ENCODE data around the gene POC1A. TPM values are rescaled to one million over a fixed set of nuclear protein-coding genes. Genes with fewer than 3 reads are reported as not detected.
A peak's percentile ranks its signal among the peaks of the same experiment; 100 is the strongest.

Gene POC1A
- total and polyA plus RNA-seq, 9 of the 15 experiments (the other 6 are each of a cell fraction or from before 2014, with no cell fraction given): 7.2 to 17.5 (median 12.1) TPM

- no peak overlapping the region; the same call in 2 of the 3 replicates for H3K27ac ChIP-seq (ENCODE audit: extremely low read depth, low read depth, low read length)
- H3K9me1 ChIP-seq (ENCODE audit: control insufficient read depth, insufficient read depth, low read length): no peaks in the 10 kb centered on the region
- peak overlapping the region; percentile 73 for H3K4me2 ChIP-seq (ENCODE audit: insufficient read depth, low read length)
- 62% methylated on average over 6 of the region's 14 CpGs for WGBS (ENCODE audit: insufficient coverage, low coverage, missing lambda C conversion rate)
- H4K20me1 ChIP-seq (replicated peaks; ENCODE audit: control insufficient read depth, insufficient read depth, low read length): 0 out of 2 replicates have a peak, but pooled peaks cover 6% of the 10 kb centered on the region
- BruUV-seq (replicated peaks): no TSS peak
- H3K4me3 ChIP-seq: no peak overlapping the region
- peaks cover 10 to 46% of the 10 kb centered on the region in 2 experiments; a peak in 4 of 5 replicates for H3K4me1 ChIP-seq (replicated peaks in 1 of 2; ENCODE audit: control insufficient read depth in 2 of 2, insufficient read depth in 2 of 2, low read length in 2 of 2)
- H3K9me3 ChIP-seq (replicated peaks; ENCODE audit: control insufficient read depth, insufficient read depth, low read depth, low read length): no peaks in the 10 kb centered on the region
- DNase-seq (ENCODE audit: extremely low read depth in 1 of 4, low spot score in 3 of 4): no peak
- no peak for ATAC-seq
- POLR2A ChIA-PET: interaction anchor here (0.6 to 1.0 kb wide), 3 partner anchors 11 to 104 kb away, joined by 3 to 4 read pairs (median 3); no protein-coding TSS in a partner anchor
- H2AFZ ChIP-seq (ENCODE audit: low read depth, low read length): peak overlapping the region; percentile 89
- peaks cover 16% of the 10 kb centered on the region; the same call in 2 of the 3 replicates for H3K36me3 ChIP-seq (ENCODE audit: control insufficient read depth, insufficient read depth, low read length)
- CTCF ChIA-PET (ENCODE audit: low intra/inter-chr PET ratio): interaction anchor here (1.4 kb wide), 1 partner anchor 66 kb away, joined by 3 read pairs; no protein-coding TSS in a partner anchor
- H3K79me2 ChIP-seq (ENCODE audit: control insufficient read depth, insufficient read depth, low read length): peaks cover 32% of the 10 kb centered on the region
- no peak for FAIRE-seq
- TF ChIP-seq THAP12 (CRISPR knock-in tag; IDR thresholded peaks at IDR 0.05) (no peak), ZNF232 (CRISPR knock-in tag; IDR thresholded peaks at IDR 0.05) (no peak), LARP7 (IDR thresholded peaks at IDR 0.05) (no peak), ZKSCAN3 (CRISPR knock-in tag; IDR thresholded peaks at IDR 0.05) (no peak), MITF (IDR thresholded peaks at IDR 0.05) (no peak), NFIX (CRISPR knock-in tag; IDR thresholded peaks at IDR 0.05; ENCODE audit: low read depth) (no peak), GATA2 (CRISPR knock-in tag; IDR thresholded peaks at IDR 0.05) (no peak), ZNF707 (CRISPR knock-in tag; conservative IDR thresholded peaks at IDR 0.05) (no peak), NCOA1 (IDR thresholded peaks at IDR 0.05; ENCODE audit: low read depth) (no peak), ZNF436 (CRISPR knock-in tag; IDR thresholded peaks at IDR 0.05) (no peak)
- TF ChIP-seq, protein P1, sequence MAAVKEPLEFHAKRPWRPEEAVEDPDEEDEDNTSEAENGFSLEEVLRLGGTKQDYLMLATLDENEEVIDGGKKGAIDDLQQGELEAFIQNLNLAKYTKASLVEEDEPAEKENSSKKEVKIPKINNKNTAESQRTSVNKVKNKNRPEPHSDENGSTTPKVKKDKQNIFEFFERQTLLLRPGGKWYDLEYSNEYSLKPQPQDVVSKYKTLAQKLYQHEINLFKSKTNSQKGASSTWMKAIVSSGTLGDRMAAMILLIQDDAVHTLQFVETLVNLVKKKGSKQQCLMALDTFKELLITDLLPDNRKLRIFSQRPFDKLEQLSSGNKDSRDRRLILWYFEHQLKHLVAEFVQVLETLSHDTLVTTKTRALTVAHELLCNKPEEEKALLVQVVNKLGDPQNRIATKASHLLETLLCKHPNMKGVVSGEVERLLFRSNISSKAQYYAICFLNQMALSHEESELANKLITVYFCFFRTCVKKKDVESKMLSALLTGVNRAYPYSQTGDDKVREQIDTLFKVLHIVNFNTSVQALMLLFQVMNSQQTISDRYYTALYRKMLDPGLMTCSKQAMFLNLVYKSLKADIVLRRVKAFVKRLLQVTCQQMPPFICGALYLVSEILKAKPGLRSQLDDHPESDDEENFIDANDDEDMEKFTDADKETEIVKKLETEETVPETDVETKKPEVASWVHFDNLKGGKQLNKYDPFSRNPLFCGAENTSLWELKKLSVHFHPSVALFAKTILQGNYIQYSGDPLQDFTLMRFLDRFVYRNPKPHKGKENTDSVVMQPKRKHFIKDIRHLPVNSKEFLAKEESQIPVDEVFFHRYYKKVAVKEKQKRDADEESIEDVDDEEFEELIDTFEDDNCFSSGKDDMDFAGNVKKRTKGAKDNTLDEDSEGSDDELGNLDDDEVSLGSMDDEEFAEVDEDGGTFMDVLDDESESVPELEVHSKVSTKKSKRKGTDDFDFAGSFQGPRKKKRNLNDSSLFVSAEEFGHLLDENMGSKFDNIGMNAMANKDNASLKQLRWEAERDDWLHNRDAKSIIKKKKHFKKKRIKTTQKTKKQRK (IDR thresholded peaks at IDR 0.05; ENCODE audit: borderline replicate concordance, low read depth, low read length): no peak
- TF ChIP-seq, protein P2, sequence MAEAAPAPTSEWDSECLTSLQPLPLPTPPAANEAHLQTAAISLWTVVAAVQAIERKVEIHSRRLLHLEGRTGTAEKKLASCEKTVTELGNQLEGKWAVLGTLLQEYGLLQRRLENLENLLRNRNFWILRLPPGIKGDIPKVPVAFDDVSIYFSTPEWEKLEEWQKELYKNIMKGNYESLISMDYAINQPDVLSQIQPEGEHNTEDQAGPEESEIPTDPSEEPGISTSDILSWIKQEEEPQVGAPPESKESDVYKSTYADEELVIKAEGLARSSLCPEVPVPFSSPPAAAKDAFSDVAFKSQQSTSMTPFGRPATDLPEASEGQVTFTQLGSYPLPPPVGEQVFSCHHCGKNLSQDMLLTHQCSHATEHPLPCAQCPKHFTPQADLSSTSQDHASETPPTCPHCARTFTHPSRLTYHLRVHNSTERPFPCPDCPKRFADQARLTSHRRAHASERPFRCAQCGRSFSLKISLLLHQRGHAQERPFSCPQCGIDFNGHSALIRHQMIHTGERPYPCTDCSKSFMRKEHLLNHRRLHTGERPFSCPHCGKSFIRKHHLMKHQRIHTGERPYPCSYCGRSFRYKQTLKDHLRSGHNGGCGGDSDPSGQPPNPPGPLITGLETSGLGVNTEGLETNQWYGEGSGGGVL (CRISPR knock-in tag; IDR thresholded peaks at IDR 0.05): no peak
- intact Hi-C loops (cut with micrococcal nuclease): loop anchor here (2.0 kb wide), 1 partner anchor 115 kb away; the partner anchor contains the start of gene PARP3
- in situ Hi-C loops (cut with MboI): no loop called here
- peak overlapping the region; percentile 41 to 86; a peak in 3 of 4 replicates for H3K9ac ChIP-seq (ENCODE audit: insufficient read depth in 1 of 2, low read depth in 2 of 2, low read length in 2 of 2)
- no peaks in the 10 kb centered on the region for H3K27me3 ChIP-seq (ENCODE audit: control insufficient read depth in 2 of 2, insufficient read depth in 2 of 2, low read length in 2 of 2)
Observed at GRCh38 chr3:52057812-52058495, 96.3 kb downstream of the POC1A start.

All from K562 (cell line).